ENCODE data around the gene IFITM10.

Gene IFITM10

DNA sequence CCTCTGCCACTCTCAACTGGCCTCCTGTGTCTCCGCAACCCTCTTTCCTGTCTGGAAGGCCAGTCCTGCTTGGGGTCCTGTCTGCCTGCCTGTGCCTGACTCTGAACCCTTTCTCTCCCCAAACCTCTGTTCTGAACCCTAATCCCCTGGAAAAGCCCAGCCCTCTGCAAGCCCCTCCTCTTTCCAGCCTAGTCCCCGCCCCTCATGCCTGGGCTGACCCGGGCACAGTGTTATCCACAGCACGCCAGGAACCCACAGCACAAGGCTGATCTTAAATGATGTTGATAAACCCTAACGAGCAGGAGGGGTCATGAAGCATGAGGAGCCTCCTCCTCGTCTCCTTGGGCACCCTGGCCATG lies at the start of gene IFITM10:
Gene IFITM10 (minus strand): TSS at position 115 of the 359 bp plus-strand sequence. CDS start 153 bp downstream, outside the sequence.
- TF ChIP-seq POLR2AphosphoS5 (IDR thresholded peaks at IDR 0.05; ENCODE audit: borderline replicate concordance, low read depth, low read length) (no peak), EZH2 (IDR thresholded peaks at IDR 0.05) (no peak), FOXP2 (optimal IDR thresholded peaks at IDR 0.05; ENCODE audit: control extremely low read depth, extremely low read length, insufficient read depth) (no peak)
- H3K9me3 ChIP-seq (ENCODE audit: low read depth, low read length), result no peaks in the 10 kb centered on the region
- H3K9ac ChIP-seq (ENCODE audit: insufficient read length), result no peak within 1 kb of the TSS
- H3K36me3 ChIP-seq (ENCODE audit: insufficient read depth, low read length), result no peaks in the 10 kb centered on the region
- DNase-seq (ENCODE audit: low read depth, low spot score), result no peak
- no peak within 1 kb of the TSS for H3K27ac ChIP-seq
- no peak within 1 kb of the TSS for H3K4me3 ChIP-seq

GRCh38 chr11:1797391-1798125 lies 47.2 kb upstream of the IFITM10 start:
- Histone ChIP-seq H3K27ac (no peak overlapping the region), H3K36me3 (ENCODE audit: insufficient read depth, low read length) (no peaks in the 10 kb centered on the region), H3K4me3 (no peak overlapping the region), H3K9me3 (ENCODE audit: low read depth, low read length) (no peaks in the 10 kb centered on the region), H3K9ac (ENCODE audit: insufficient read length) (no peak overlapping the region)
- TF ChIP-seq EZH2 (IDR thresholded peaks at IDR 0.05) (no peak), FOXP2 (optimal IDR thresholded peaks at IDR 0.05; ENCODE audit: control extremely low read depth, extremely low read length, insufficient read depth) (no peak)
- no peak for DNase-seq (ENCODE audit: low read depth, low spot score)

GRCh38 chr11:1796413-1797011 lies 46.1 kb upstream of the IFITM10 start:
- H3K4me3 ChIP-seq, result no peak overlapping the region
- H3K9me3 ChIP-seq (ENCODE audit: low read depth, low read length), result no peaks in the 10 kb centered on the region
- TF ChIP-seq EZH2 (IDR thresholded peaks at IDR 0.05) (no peak), POLR2AphosphoS5 (IDR thresholded peaks at IDR 0.05; ENCODE audit: borderline replicate concordance, low read depth, low read length) (no peak), FOXP2 (optimal IDR thresholded peaks at IDR 0.05; ENCODE audit: control extremely low read depth, extremely low read length, insufficient read depth) (no peak)
- no peak overlapping the region for H3K9ac ChIP-seq (ENCODE audit: insufficient read length)
- DNase-seq (ENCODE audit: low read depth, low spot score), result no peak
- no peaks in the 10 kb centered on the region for H3K36me3 ChIP-seq (ENCODE audit: insufficient read depth, low read length)
- H3K27ac ChIP-seq, result no peak overlapping the region

DNA sequence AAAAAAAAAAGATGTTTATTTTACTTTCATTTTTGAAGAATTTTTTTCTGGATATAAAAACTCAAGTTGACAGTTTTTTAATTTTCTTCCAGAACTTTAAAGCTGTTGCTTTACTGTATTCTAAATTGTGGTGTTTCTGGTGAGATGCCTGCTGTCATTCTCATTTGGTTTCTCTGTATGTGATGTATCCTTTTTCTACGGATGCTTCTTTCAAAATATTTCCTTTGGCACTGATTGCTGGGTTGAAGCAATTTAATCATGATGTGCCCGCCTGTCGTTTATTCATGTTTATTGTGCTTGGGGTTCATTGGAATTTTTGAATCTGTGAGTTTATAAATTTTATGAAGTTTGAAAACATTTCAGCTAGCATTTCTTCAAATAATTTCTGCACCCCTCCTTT lies 42.7 kb upstream of the IFITM10 start:
- Histone ChIP-seq H3K9me3 (ENCODE audit: low read depth, low read length) (no peaks in the 10 kb centered on the region), H3K9ac (ENCODE audit: insufficient read length) (no peak overlapping the region), H3K4me3 (no peak overlapping the region), H3K27ac (no peak overlapping the region), H3K36me3 (ENCODE audit: insufficient read depth, low read length) (no peaks in the 10 kb centered on the region)
- no peak for TF ChIP-seq EZH2 (IDR thresholded peaks at IDR 0.05)
- no peak for TF ChIP-seq FOXP2 (optimal IDR thresholded peaks at IDR 0.05; ENCODE audit: control extremely low read depth, extremely low read length, insufficient read depth)
- TF ChIP-seq POLR2AphosphoS5 (IDR thresholded peaks at IDR 0.05; ENCODE audit: borderline replicate concordance, low read depth, low read length), result no peak
- DNase-seq (ENCODE audit: low read depth, low spot score), result no peak

GRCh38 chr11:1792461-1792860 lies 42.1 kb upstream of the IFITM10 start:
- no peak overlapping the region for H3K4me3 ChIP-seq
- H3K9ac ChIP-seq (ENCODE audit: insufficient read length), result no peak overlapping the region
- no peak for DNase-seq (ENCODE audit: low read depth, low spot score)
- TF ChIP-seq POLR2AphosphoS5 (IDR thresholded peaks at IDR 0.05; ENCODE audit: borderline replicate concordance, low read depth, low read length) (no peak), EZH2 (IDR thresholded peaks at IDR 0.05) (no peak), FOXP2 (optimal IDR thresholded peaks at IDR 0.05; ENCODE audit: control extremely low read depth, extremely low read length, insufficient read depth) (no peak)
- no peaks in the 10 kb centered on the region for H3K9me3 ChIP-seq (ENCODE audit: low read depth, low read length)
- no peak overlapping the region for H3K27ac ChIP-seq
- no peaks in the 10 kb centered on the region for H3K36me3 ChIP-seq (ENCODE audit: insufficient read depth, low read length)

- Histone ChIP-seq H3K4me3 (no peak overlapping the region), H3K9me3 (ENCODE audit: low read depth, low read length) (no peaks in the 10 kb centered on the region), H3K9ac (ENCODE audit: insufficient read length) (no peak overlapping the region), H3K27ac (no peak overlapping the region), H3K36me3 (ENCODE audit: insufficient read depth, low read length) (no peaks in the 10 kb centered on the region)
- no peak for DNase-seq (ENCODE audit: low read depth, low spot score)
- TF ChIP-seq POLR2AphosphoS5 (IDR thresholded peaks at IDR 0.05; ENCODE audit: borderline replicate concordance, low read depth, low read length) (no peak), FOXP2 (optimal IDR thresholded peaks at IDR 0.05; ENCODE audit: control extremely low read depth, extremely low read length, insufficient read depth) (no peak), EZH2 (IDR thresholded peaks at IDR 0.05) (no peak)
Measured at GRCh38 chr11:1791912-1792311, 41.5 kb upstream of the IFITM10 start.

GRCh38 chr11:1786466-1786865 lies 36.1 kb upstream of the IFITM10 start:
- no peak for TF ChIP-seq EZH2 (IDR thresholded peaks at IDR 0.05)
- no peak for TF ChIP-seq POLR2AphosphoS5 (IDR thresholded peaks at IDR 0.05; ENCODE audit: borderline replicate concordance, low read depth, low read length)
- TF ChIP-seq FOXP2 (optimal IDR thresholded peaks at IDR 0.05; ENCODE audit: control extremely low read depth, extremely low read length, insufficient read depth), result no peak
- no peak for DNase-seq (ENCODE audit: low read depth, low spot score)
- Histone ChIP-seq H3K27ac (no peak overlapping the region), H3K36me3 (ENCODE audit: insufficient read depth, low read length) (no peaks in the 10 kb centered on the region), H3K9me3 (ENCODE audit: low read depth, low read length) (no peaks in the 10 kb centered on the region), H3K4me3 (no peak overlapping the region), H3K9ac (ENCODE audit: insufficient read length) (no peak overlapping the region)

DNA sequence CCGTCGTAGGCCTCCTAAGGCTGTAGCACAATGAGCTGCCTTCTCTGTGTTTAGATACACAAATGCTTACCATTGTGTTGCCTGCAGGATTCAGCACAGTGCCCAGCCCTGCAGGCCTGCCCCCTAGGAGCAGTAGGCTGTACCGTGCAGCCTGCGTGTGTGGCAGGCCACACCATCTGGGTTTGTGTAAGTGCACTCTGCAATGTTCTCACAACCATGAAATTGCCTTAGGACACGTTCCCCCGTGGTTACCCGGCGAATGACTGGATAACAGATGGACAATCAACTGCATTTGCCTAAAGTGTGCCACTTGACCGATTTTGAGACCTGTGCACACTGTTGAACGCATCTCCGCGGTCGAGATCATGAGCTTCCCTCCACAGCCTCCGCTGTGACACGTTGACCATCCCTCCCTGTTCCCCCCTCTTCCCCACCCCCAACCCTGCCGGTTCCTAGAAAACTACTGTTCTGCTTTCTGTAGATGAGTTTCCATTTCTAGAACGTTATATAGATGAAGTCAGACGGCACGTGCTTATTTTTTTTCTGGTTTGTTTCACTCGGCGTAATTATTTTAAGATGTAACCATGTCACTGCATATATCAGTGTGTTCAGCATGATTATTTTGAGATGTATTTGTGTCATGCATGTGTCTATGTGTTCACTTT lies 35.5 kb upstream of the IFITM10 start:
- Histone ChIP-seq H3K9me3 (ENCODE audit: low read depth, low read length) (no peaks in the 10 kb centered on the region), H3K4me3 (no peak overlapping the region), H3K36me3 (ENCODE audit: insufficient read depth, low read length) (no peaks in the 10 kb centered on the region), H3K9ac (ENCODE audit: insufficient read length) (no peak overlapping the region), H3K27ac (no peak overlapping the region)
- TF ChIP-seq POLR2AphosphoS5 (IDR thresholded peaks at IDR 0.05; ENCODE audit: borderline replicate concordance, low read depth, low read length) (no peak), FOXP2 (optimal IDR thresholded peaks at IDR 0.05; ENCODE audit: control extremely low read depth, extremely low read length, insufficient read depth) (no peak)
- DNase-seq (ENCODE audit: low read depth, low spot score), result no peak

Data from SK-N-MC (cell line).